Ishikawa (cell line): ENCODE data around the gene MUC2.

ENCODE experiments used
- EGR1 ChIP-seq: IDR thresholded peaks from 2 replicates; pipeline ENCODE4 v1.6.1; 2012
- RAD21 ChIP-seq: IDR thresholded peaks from 2 replicates; pipeline ENCODE4 v1.6.1; 2012; ENCODE audit warnings: low read depth
- REST ChIP-seq: IDR thresholded peaks from 2 replicates; pipeline ENCODE4 v1.6.1; 2012; ENCODE audit warnings: low read depth, mild to moderate bottlenecking

GRCh38 chr11:1072821-1073231 lies 1.8 kb upstream of the MUC2 start:
- TF ChIP-seq RAD21 (no peak), EGR1 (no peak), REST (no peak)
